DND-41 (cell line): ENCODE results near the gene PAK3.

ENCODE experiments used
- ATAC-seq: fragments of 200-7000 bp; cut with Tn5 transposase; 3 replicates; pipeline ENCODE4 v1.9.1; 2021; ENCODE audit warnings: low read depth; ENCODE audit not compliant: insufficient read depth
- DNase-seq: peaks from one replicate; pipeline ENCODE4 v3.0.0-alpha.2; 2020
- H2AFZ ChIP-seq: 2 replicates; pipeline ENCODE4 v1.6.0; 2012; ENCODE audit warnings: low read depth, low read length
- H3K27ac ChIP-seq: 2 replicates; pipeline ENCODE4 v1.5.1; 2012; ENCODE audit warnings: low read length, inconsistent platforms
- H3K27me3 ChIP-seq: fragments of 200-600 bp; sonication (generic); 2 replicates; pipeline ENCODE4 v1.6.0; 2012; ENCODE audit warnings: low read length, mild to moderate bottlenecking, inconsistent platforms; ENCODE audit not compliant: insufficient read depth, poor library complexity
- H3K36me3 ChIP-seq: 2 replicates; pipeline ENCODE4 v1.5.1; 2012; ENCODE audit warnings: low read length, inconsistent platforms; ENCODE audit not compliant: insufficient read depth
- H3K4me1 ChIP-seq: 2 replicates; pipeline ENCODE4 v1.5.1; 2012; ENCODE audit warnings: mild to moderate bottlenecking, low read length; ENCODE audit not compliant: insufficient read depth
- H3K4me2 ChIP-seq: 2 replicates; pipeline ENCODE4 v1.6.0; 2012; ENCODE audit warnings: mild to moderate bottlenecking, moderate library complexity, low read length, inconsistent platforms; ENCODE audit not compliant: insufficient read depth
- H3K4me3 ChIP-seq, 2 experiments: fragments of 200-600 bp in 1 of 2; shearing (Covaris generic) in 1 of 2; 2 replicates each; pipeline ENCODE4 v1.5.1; 2012 to 2016; ENCODE audit warnings: inconsistent platforms in 2 of 2, low read length in 2 of 2, mild to moderate bottlenecking in 2 of 2, low read depth in 1 of 2, moderate library complexity in 1 of 2
- H3K79me2 ChIP-seq: 2 replicates; pipeline ENCODE4 v1.6.0; 2012; ENCODE audit warnings: low read length, inconsistent platforms; ENCODE audit not compliant: insufficient read depth
- H3K9ac ChIP-seq: 2 replicates; pipeline ENCODE4 v1.6.0; 2012; ENCODE audit warnings: low read depth, mild to moderate bottlenecking, inconsistent platforms, low read length, moderate library complexity
- H3K9me3 ChIP-seq: 2 replicates; pipeline ENCODE4 v1.5.1; 2012; ENCODE audit warnings: low read length, moderate library complexity, mild to moderate bottlenecking, inconsistent platforms; ENCODE audit not compliant: insufficient read depth, severe bottlenecking
- H4K20me1 ChIP-seq: 2 replicates; pipeline ENCODE4 v1.6.0; 2012; ENCODE audit warnings: low read length; ENCODE audit not compliant: insufficient read depth
- CTCF ChIP-seq: IDR thresholded peaks from 2 replicates; pipeline ENCODE4 v1.5.1; 2012; ENCODE audit warnings: borderline replicate concordance, low read length, moderate library complexity, mild to moderate bottlenecking; ENCODE audit not compliant: poor library complexity, severe bottlenecking; ENCODE audit errors: extremely low read depth
- EZH2 ChIP-seq: IDR thresholded peaks from 3 replicates; pipeline ENCODE4 v1.6.1; 2012; ENCODE audit warnings: borderline replicate concordance, low read depth, mild to moderate bottlenecking, moderate library complexity, low read length, inconsistent platforms; ENCODE audit not compliant: severe bottlenecking

Gene PAK3

GRCh38 chrX:111200327-111200726 lies 104.3 kb downstream of the PAK3 start:
- no peak for TF ChIP-seq CTCF
- TF ChIP-seq EZH2: no peak
- Histone ChIP-seq H3K4me3 (no peak overlapping the region), H3K4me2 (no peak overlapping the region), H3K79me2 (no peaks in the 10 kb centered on the region), H3K36me3 (no peaks in the 10 kb centered on the region), H3K27ac (no peak overlapping the region), H3K9ac (no peak overlapping the region), H3K4me1 (no peaks in the 10 kb centered on the region), H3K27me3 (no peaks in the 10 kb centered on the region), H2AFZ (no peak overlapping the region), H3K9me3 (no peaks in the 10 kb centered on the region), H4K20me1 (no peaks in the 10 kb centered on the region)
- DNase-seq: no peak
- no peak for ATAC-seq

- H3K9ac ChIP-seq: no peak overlapping the region
- H3K9me3 ChIP-seq: no peaks in the 10 kb centered on the region
- H2AFZ ChIP-seq: no peak overlapping the region
- no peak overlapping the region for H3K4me2 ChIP-seq
- TF ChIP-seq CTCF (no peak), EZH2 (no peak)
- H4K20me1 ChIP-seq: no peaks in the 10 kb centered on the region
- no peaks in the 10 kb centered on the region for H3K4me1 ChIP-seq
- no peak for ATAC-seq
- H3K27ac ChIP-seq: no peak overlapping the region
- no peaks in the 10 kb centered on the region for H3K27me3 ChIP-seq
- no peaks in the 10 kb centered on the region for H3K79me2 ChIP-seq
- H3K4me3 ChIP-seq: no peak overlapping the region
- H3K36me3 ChIP-seq: no peaks in the 10 kb centered on the region
- DNase-seq: no peak
These were observed 111.9 kb downstream of the PAK3 start for GRCh38 chrX:111207851-111208250.

GRCh38 chrX:111216293-111216801 lies 120.4 kb downstream of the PAK3 start:
- no peak for TF ChIP-seq EZH2
- TF ChIP-seq CTCF: no peak
- H3K36me3 ChIP-seq: no peaks in the 10 kb centered on the region
- no peak overlapping the region for H3K4me3 ChIP-seq
- no peaks in the 10 kb centered on the region for H3K4me1 ChIP-seq
- no peak overlapping the region for H2AFZ ChIP-seq
- H3K79me2 ChIP-seq: no peaks in the 10 kb centered on the region
- H3K27me3 ChIP-seq: no peaks in the 10 kb centered on the region
- no peaks in the 10 kb centered on the region for H4K20me1 ChIP-seq
- H3K9me3 ChIP-seq: no peaks in the 10 kb centered on the region
- no peak overlapping the region for H3K4me2 ChIP-seq
- H3K9ac ChIP-seq: no peak overlapping the region
- ATAC-seq (no peak), DNase-seq (no peak)
- no peak overlapping the region for H3K27ac ChIP-seq
